CD14-positive monocyte (primary cell): ENCODE results near the gene HLA-DOB. TPM values are rescaled to one million over a fixed set of nuclear protein-coding genes. Genes with fewer than 3 reads are reported as not detected.
"Not testable (repeated sequence)": the region's sequence is repeated elsewhere in the genome, so short reads cannot be mapped to it uniquely, and the experiment has no call there.

Experiments used
- DNase-seq, 3 donors: peaks; one replicate each; pipeline ENCODE4 v3.0.0-alpha.2; 2011 to 2022
- H2AFZ ChIP-seq: 2 replicates; pipeline ENCODE4 v1.6.0; 2012; ENCODE audit warnings: mild to moderate bottlenecking, low read depth, low read length, inconsistent platforms; ENCODE audit not compliant: insufficient read depth, poor library complexity, severe bottlenecking
- H3K27ac ChIP-seq, 2 donors: 1 replicate in 1 of 2; 2 replicates in 1 of 2; pipeline ENCODE4 v1.5.1; 2012 to 2013; ENCODE audit warnings: low read length in 2 of 2, control low read depth in 1 of 2, inconsistent platforms in 1 of 2, low read depth in 1 of 2, mild to moderate bottlenecking in 1 of 2
- H3K27me3 ChIP-seq, 2 donors: one replicate each; pipeline versions ENCODE4 v1.6.0 to v1.6.1; 2011 to 2013; ENCODE audit warnings: low read length in 2 of 2; ENCODE audit not compliant: control insufficient read depth in 2 of 2, insufficient read depth in 2 of 2
- H3K36me3 ChIP-seq, 2 donors: replicated peaks in 1 of 2; 1 replicate in 1 of 2; 2 replicates in 1 of 2; pipeline versions ENCODE4 v1.5.1 to v1.6.1; 2012 to 2013; ENCODE audit warnings: low read length in 2 of 2, control low read depth in 1 of 2, inconsistent platforms in 1 of 2, mild to moderate bottlenecking in 1 of 2; ENCODE audit not compliant: insufficient read depth in 2 of 2, control insufficient read depth in 1 of 2
- H3K4me1 ChIP-seq, 2 donors: 1 replicate in 1 of 2; 2 replicates in 1 of 2; pipeline versions ENCODE4 v1.5.1 to v1.6.1; 2012 to 2013; ENCODE audit warnings: low read length in 2 of 2, control low read depth in 1 of 2, inconsistent platforms in 1 of 2, mild to moderate bottlenecking in 1 of 2, moderate library complexity in 1 of 2; ENCODE audit not compliant: insufficient read depth in 2 of 2, control insufficient read depth in 1 of 2
- H3K4me2 ChIP-seq: replicated peaks from 2 replicates; pipeline ENCODE3; 2012; ENCODE audit warnings: low read length, moderate library complexity, mild to moderate bottlenecking; ENCODE audit not compliant: poor library complexity, severe bottlenecking; ENCODE audit errors: extremely low read depth
- H3K4me3 ChIP-seq, 3 experiments: fragments of 200-600 bp in 1 of 3; sonication (generic) in 1 of 3; replicated peaks in 1 of 3; 1 replicate in 2 of 3; 2 replicates in 1 of 3; pipeline ENCODE4 v1.5.1; 2011 to 2013; ENCODE audit warnings: low read length in 3 of 3, mild to moderate bottlenecking in 3 of 3, control low read depth in 2 of 3, low read depth in 2 of 3, inconsistent platforms in 1 of 3, moderate library complexity in 1 of 3
- H3K79me2 ChIP-seq: 2 replicates; pipeline ENCODE4 v1.6.0; 2012; ENCODE audit warnings: mild to moderate bottlenecking, control low read depth, inconsistent platforms, low read length, moderate library complexity; ENCODE audit not compliant: insufficient read depth
- H3K9ac ChIP-seq: 2 replicates; pipeline ENCODE4 v1.6.0; 2017; ENCODE audit warnings: low read length, mild to moderate bottlenecking; ENCODE audit not compliant: insufficient read depth, poor library complexity, severe bottlenecking
- H3K9me3 ChIP-seq, 2 donors: replicated peaks in 1 of 2; 1 replicate in 1 of 2; 2 replicates in 1 of 2; pipeline versions ENCODE4 v1.5.1 to v1.6.1; 2012 to 2013; ENCODE audit warnings: low read length in 2 of 2, control low read depth in 1 of 2; ENCODE audit not compliant: control insufficient read depth in 1 of 2, insufficient read depth in 1 of 2
- H4K20me1 ChIP-seq: 2 replicates; pipeline ENCODE4 v1.6.0; 2012; ENCODE audit warnings: mild to moderate bottlenecking, low read length, control low read depth, moderate library complexity; ENCODE audit not compliant: insufficient read depth
- H3K27ac Mint-ChIP-seq, 7 donors: one replicate each; pipeline ENCODE4 v1.8.0; 2020; ENCODE audit warnings: mild to moderate bottlenecking in 7 of 7, mixed read lengths in 7 of 7, moderate library complexity in 6 of 7, inconsistent platforms in 2 of 7
- H3K27me3 Mint-ChIP-seq, 3 donors: one replicate each; pipeline ENCODE4 v1.8.0; 2021 to 2022; ENCODE audit warnings: low read depth in 3 of 3, mild to moderate bottlenecking in 3 of 3, mixed read lengths in 3 of 3, moderate library complexity in 3 of 3, inconsistent platforms in 1 of 3
- H3K36me3 Mint-ChIP-seq, 2 donors: one replicate each; pipeline ENCODE4 v1.8.0; 2020; ENCODE audit warnings: mixed read lengths in 2 of 2, inconsistent platforms in 1 of 2, mild to moderate bottlenecking in 1 of 2
- H3K4me1 Mint-ChIP-seq: one replicate; pipeline ENCODE4 v1.8.0; 2020; ENCODE audit warnings: mild to moderate bottlenecking, mixed read lengths
- H3K4me3 Mint-ChIP-seq, 2 donors: one replicate each; pipeline ENCODE4 v1.8.0; 2020; ENCODE audit warnings: mild to moderate bottlenecking in 2 of 2, mixed read lengths in 2 of 2, moderate library complexity in 1 of 2
- H3K9me3 Mint-ChIP-seq, 7 donors: one replicate each; pipeline ENCODE4 v1.8.0; 2020 to 2022; ENCODE audit warnings: mixed read lengths in 7 of 7, mild to moderate bottlenecking in 6 of 7, moderate library complexity in 6 of 7, inconsistent platforms in 2 of 7
- CTCF ChIP-seq: fragments of 200-600 bp; IDR thresholded peaks from one replicate; pipeline ENCODE4 v1.8.0; 2022; ENCODE audit warnings: antibody characterized with exemption, mild to moderate bottlenecking
- WGBS: methylation state at CpG from one replicate; pipeline ENCODE4 v1.1.5; 2013; ENCODE audit warnings: missing lambda C conversion rate; ENCODE audit not compliant: insufficient coverage; 5-methylcytosine and 5-hydroxymethylcytosine counted together
- intact Hi-C, 2 donors: fragments of 100-400 bp; cut with micrococcal nuclease; formaldehyde crosslinking; loops; one replicate each; pipeline versions ENCODE4 v1.15.0 to v1.15.1; 2023
- polyA plus RNA-seq, 3 donors: library from polyadenylated mRNA; depleted of rRNA in 1 of 3; unstranded in 2 of 3; stranded (reverse) in 1 of 3; fragments of 300-500 nt in 2 of 3; fragments of >200 nt in 1 of 3; fragmentation: Illumina TruSeq in 2 of 3; gene quantifications; 1 replicate in 2 of 3; 2 replicates in 1 of 3; pipeline ENCODE4 v1.2.3, GENCODE V29; 2012 to 2021

HLA-DOB gene
- polyA plus RNA-seq, 3 donors = 0.25 to 6.2 (median 0.64) TPM

- peaks cover 9 to 15% (median 11%) of the 10 kb centered on the region in 3 donors for H3K27me3 Mint-ChIP-seq
- no peak overlapping the region for H3K27ac Mint-ChIP-seq
Measured at GRCh38 chr6:32807020-32807580, 9.7 kb downstream of the HLA-DOB start.

GRCh38 chr6:32805404-32805803 lies 11.4 kb downstream of the HLA-DOB start:
- not testable (repeated sequence) for H3K9ac ChIP-seq

More at GRCh38 chr6:32807020-32807580, 9.7 kb downstream of the HLA-DOB start:
- TF ChIP-seq CTCF = no peak
- no peak overlapping the region for H3K27ac ChIP-seq
- no peaks in the 10 kb centered on the region for H3K79me2 ChIP-seq
- H3K27me3 ChIP-seq = peaks cover 0 to 4% of the 10 kb centered on the region in 2 donors
- Mint-ChIP-seq H3K36me3 (no peaks in the 10 kb centered on the region), H3K4me1 (peaks cover 9% of the 10 kb centered on the region), H3K9me3 (no peaks in the 10 kb centered on the region), H3K4me3 (no peak overlapping the region)
- no peaks in the 10 kb centered on the region for H4K20me1 ChIP-seq
- no peaks in the 10 kb centered on the region for H3K9me3 ChIP-seq
- no peaks in the 10 kb centered on the region for H3K36me3 ChIP-seq
- no peak for DNase-seq
- H3K9ac ChIP-seq = no peak overlapping the region
- WGBS = 74% methylated on average over 4 of the region's 5 CpGs
- no peak overlapping the region for H3K4me2 ChIP-seq
- intact Hi-C loops = no loop called here
- no peak overlapping the region for H3K4me3 ChIP-seq
- H2AFZ ChIP-seq = no peak overlapping the region
- no peaks in the 10 kb centered on the region for H3K4me1 ChIP-seq

More at GRCh38 chr6:32805404-32805803, 11.4 kb downstream of the HLA-DOB start:
- intact Hi-C loops, H3K4me3 Mint-ChIP-seq, H3K36me3 ChIP-seq, H3K79me2 ChIP-seq, DNase-seq, H3K27ac Mint-ChIP-seq, H3K4me1 ChIP-seq, H3K4me3 ChIP-seq, H4K20me1 ChIP-seq, H3K36me3 Mint-ChIP-seq, H3K9me3 Mint-ChIP-seq, H2AFZ ChIP-seq, H3K4me1 Mint-ChIP-seq, H3K9me3 ChIP-seq, H3K27ac ChIP-seq, H3K4me2 ChIP-seq, H3K27me3 ChIP-seq: not testable (repeated sequence)
- H3K27me3 Mint-ChIP-seq = peaks cover 9 to 19% (median 14%) of the 10 kb centered on the region in 3 donors
